Left lobe of liver (tissue), 2 donors: Measurements from ENCODE around the gene CEACAM21. TPM values are rescaled to one million over a fixed set of nuclear protein-coding genes. Genes with fewer than 3 reads are reported as not detected.
"Not testable (repeated sequence)": the region's sequence is repeated elsewhere in the genome, so short reads cannot be mapped to it uniquely, and the experiment has no call there.

Experiments
- ATAC-seq: fragments of 200-7000 bp; cut with Tn5 transposase; one replicate; pipeline ENCODE4 v1.9.1; 2020; ENCODE audit warnings: mild to moderate bottlenecking, moderate library complexity
- DNase-seq: peaks from one replicate; pipeline ENCODE4 v3.0.0-alpha.2; 2020; ENCODE audit warnings: low spot score
- total RNA-seq: library from RNA; stranded (reverse); gene quantifications from one replicate; pipeline ENCODE4 v1.2.1, GENCODE V29; 2021
- donor health status: DM: no; HTN: no; CAD: no; lungs with moderate emphysema.
- donor health status: DM: no; HTN: yes; CAD: no.

CEACAM21 gene
- total RNA-seq, 1 donor from 2014 or later, result 0.40 TPM

DNA sequence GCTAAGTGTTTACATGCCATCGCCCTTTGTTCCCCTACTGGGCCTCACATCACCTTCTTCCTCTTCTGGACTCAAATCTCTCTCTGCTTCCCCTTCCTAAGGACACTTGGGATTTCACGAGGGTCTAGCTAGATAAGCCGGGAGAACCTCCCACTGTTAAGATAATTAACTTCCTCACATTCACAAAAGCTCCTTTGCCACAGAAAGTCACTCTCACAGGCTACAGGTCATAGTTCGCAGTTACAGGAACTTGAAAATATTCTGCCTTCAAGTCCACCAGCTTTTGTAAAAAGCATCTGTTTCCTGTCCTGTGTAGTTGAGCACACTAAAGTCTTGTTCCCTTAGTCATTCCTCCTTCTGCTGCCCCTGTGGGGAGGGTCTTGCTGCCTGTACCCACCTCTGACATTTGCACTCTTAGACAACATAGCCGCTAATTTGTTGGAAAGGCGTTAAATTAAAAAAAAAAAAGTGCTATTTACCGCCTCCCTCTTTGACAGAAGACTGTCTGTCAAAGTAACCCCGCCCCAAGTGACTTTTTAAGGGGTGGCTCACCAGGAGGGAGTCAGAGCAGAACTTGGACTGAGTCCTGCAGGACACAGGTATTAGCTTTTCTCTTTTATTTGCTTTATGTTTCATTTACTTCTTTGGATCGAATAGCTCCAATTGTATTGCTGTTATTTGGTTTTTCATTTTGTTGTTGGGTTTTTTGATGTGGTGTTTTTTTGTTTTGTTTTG, 26.8 kb upstream of the CEACAM21 start:
- DNase-seq (no peak), ATAC-seq (peak; percentile 68)

- ATAC-seq, result no peak
- DNase-seq, result no peak
These were observed 26.1 kb upstream of the CEACAM21 start for GRCh38 chr19:41549884-41550283.

GRCh38 chr19:41551212-41551610, 24.8 kb upstream of the CEACAM21 start:
- no peak for ATAC-seq
- DNase-seq, result no peak

DNA sequence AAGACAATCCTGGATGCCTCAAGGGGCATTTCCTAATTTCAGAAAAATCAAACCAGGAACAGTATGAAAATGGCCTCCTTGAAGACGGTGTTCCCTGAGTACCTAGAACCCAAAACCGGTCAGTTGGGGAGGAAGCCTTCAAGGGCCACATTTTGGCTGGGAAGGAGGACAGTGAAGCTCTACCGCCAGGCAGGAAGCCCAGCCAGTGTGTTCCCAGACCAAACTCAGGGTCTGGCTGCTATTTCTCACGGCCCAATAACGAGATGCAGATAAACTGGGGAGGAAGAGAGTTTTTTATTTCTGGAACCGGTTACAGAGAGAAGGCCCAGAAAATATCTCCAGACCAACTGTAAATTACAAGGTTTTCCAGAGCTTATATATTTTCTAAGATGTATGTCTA, 24.3 kb upstream of the CEACAM21 start:
- no peak for DNase-seq
- ATAC-seq, result no peak

DNA sequence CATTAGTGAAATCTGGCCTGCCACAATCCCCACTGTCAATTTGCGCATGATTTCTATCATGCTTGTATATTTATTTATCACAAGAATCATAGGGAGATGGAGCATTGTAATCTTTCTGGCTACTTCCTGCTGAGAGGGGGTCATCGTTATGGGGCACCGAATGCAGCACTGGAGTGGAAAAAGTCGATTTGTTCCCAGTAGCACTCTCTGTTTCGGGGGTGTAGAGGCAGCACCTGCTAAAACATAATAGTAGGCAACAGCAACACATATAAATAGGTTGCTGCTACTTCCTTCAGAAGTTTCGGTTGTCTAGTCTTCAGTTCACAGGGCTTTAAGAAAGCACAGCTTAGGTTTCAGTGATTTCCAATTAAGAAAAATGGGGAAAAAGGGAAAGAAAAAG, 23.4 kb upstream of the CEACAM21 start:
- DNase-seq, result no peak
- ATAC-seq, result no peak

DNA sequence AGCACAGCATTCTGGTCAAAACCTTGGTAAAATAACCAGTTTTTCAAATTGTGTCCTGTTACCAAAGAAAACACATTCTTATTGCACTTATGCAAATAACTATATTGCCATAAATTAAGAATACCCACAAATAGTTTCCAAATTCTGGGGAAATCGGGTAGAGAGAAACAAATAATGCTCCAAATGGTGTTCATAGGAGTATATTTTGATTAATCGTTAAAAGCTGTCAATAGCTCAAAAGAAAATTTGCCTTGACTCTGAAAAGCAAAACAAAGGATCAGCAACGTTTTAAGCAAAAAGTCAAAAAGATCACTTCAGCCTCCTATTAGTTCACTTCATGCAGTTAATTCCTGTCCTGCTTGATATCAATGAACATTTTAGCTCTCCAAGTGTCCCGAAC, 22.2 kb upstream of the CEACAM21 start:
- DNase-seq (no peak), ATAC-seq (no peak)

- DNase-seq (no peak), ATAC-seq (no peak)
These were observed 21.1 kb upstream of the CEACAM21 start for GRCh38 chr19:41554907-41555306.

- no peak for DNase-seq
- no peak for ATAC-seq
These were observed 20.2 kb upstream of the CEACAM21 start for GRCh38 chr19:41555748-41556147.

DNA sequence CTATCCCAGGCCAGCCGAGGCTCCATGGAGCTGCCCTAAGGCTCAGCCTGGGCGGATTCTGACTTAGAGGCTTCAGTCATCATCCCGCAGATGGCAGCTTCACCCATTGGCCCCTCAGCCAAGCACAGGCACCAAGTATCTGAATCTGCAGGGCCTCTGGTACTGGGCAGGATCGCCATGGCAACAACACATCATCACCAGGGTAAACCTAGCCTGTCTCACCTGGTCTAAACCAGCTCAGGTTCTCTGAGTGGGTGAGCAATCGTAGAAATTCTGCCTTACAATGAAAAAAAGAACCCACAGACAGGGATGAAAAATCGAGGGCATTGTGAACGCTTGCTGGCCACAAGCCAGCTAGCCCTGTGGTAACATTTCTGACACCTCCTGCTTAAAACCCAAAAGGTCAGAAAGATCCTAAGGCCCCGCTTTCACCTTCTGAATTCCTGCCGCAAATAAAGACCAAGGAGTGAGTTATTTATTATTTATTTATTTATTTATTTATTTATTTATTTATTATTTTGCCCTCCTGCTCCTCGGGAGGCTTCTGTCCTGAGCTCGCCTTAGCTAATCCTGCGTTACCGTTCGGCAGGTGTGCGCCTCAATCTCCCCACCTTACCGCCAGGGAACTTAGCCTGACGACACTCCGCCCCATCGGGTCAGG, 12.0 kb upstream of the CEACAM21 start:
- ATAC-seq (no peak), DNase-seq (no peak)

DNA sequence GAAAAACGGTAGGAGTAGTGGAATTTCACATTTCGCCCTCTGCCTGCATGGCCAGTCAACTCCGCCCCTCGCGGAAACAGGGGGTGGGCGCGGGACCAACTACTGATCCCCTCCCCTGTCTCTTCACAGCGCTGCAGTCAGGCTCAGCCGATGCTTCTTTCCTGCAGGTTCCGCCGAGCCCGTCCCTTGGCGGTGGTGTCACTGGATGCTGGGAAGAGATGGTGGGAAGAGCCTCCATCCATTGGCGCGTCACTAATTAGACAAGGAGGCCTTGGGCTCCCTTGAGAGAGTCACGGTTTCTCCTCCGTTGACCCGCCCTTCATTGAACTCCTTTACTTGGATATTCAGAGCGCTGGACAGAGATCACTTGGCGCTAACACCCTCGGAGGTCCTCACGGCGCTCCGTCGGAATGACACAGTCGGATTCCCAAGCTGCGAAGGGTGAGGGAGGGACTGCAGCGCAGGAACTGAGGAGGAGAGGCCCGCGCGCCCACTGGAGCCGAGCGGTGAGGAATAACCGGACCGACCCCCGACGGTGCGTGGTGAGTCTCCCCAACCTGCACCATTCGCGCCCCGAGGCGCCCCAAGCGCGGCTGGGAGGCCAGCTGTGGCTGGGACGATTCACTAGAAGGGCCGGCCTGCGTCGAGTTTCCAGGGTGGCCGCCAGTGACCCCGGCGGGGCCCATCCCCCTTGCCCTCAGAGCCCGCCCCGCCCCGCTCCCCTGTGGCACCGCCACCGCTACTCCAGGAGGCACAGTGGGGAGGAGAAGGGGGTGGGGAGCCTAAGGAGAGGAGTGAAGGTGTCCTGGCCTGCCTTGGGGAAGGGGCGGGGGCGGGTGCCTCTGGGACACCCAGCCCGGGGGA, 11.2 kb upstream of the CEACAM21 start:
- DNase-seq, result no peak
- ATAC-seq, result peak; percentile 15

DNA sequence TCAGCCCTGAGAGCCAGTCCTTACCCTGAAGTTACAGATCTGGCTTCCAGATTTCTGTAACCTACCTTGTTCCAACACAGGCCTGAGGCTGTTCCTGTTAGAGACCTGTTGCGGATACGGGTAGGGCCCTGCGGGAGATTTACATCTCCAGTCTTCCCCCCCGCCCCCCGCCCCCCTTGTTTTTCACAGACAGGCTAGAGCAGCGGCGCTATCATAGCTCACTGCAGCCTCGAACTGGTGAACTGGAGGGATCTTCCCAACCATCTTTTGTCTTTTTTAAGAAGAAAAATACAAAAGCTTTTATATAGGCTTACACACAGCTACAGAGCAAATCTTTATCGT, 10.6 kb upstream of the CEACAM21 start:
- DNase-seq (no peak), ATAC-seq (no peak)

DNA sequence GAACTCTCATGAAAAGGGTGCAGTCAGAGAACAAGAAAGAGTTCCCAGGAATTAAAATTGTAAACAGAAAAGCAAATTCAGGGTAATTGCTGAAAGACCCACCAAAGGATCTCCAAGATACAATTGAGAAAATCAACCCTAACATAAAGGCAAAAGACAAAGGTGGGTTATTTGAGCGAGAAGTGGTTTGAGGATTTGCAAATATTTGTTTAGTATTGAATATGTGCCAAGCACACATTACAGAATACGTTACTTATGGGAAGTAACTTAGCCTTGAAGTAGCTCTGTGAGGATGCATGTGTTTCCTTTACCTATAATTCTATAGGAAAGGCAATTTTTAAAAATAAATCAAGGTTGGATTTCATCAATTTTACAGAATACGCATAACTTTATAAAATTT, 10.0 kb upstream of the CEACAM21 start:
- no peak for DNase-seq
- no peak for ATAC-seq

DNA sequence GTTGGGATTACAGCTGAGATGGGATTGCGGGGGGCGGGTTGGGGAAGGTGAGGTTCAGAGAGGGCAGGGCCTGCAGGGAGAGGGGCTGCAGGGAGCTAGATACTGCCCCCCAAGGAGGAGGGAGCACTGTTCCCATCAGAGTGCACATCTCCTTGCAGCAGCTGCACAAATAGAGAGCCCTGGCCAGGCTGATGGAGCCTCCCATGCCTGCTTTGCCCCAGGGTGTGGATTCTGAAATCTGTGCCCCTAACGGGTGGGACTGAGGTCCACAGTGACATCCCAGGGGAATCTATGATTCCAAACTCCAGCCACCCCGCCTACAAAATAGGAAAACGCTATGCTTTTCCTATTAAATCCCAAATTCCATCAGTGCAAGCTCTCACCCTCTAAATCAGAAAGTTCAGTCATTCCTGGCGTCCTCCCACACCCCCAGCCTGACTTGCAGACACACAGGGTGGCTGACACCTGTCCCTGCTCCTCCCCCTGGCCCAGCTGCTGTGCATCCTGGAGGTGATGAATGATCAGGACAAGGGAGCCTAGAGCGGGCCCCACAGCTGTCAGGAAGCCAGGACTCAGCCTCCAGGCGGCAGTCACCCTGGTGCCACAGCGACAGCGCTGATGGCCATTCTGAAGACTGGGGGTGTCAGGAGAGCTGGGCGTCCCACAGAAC, 6.3 kb upstream of the CEACAM21 start:
- DNase-seq, result no peak
- ATAC-seq, result no peak

- DNase-seq, result no peak
- ATAC-seq, result peak; percentile 14
These were observed 5.8 kb upstream of the CEACAM21 start for GRCh38 chr19:41570179-41570578.

- ATAC-seq (peak; percentile 98), DNase-seq (peak; percentile 69)
These were observed 5.3 kb upstream of the CEACAM21 start for GRCh38 chr19:41570639-41571112.

- ATAC-seq (no peak), DNase-seq (no peak)
These were observed 1.3 kb downstream of the CEACAM21 start for GRCh38 chr19:41577144-41577830.

DNA sequence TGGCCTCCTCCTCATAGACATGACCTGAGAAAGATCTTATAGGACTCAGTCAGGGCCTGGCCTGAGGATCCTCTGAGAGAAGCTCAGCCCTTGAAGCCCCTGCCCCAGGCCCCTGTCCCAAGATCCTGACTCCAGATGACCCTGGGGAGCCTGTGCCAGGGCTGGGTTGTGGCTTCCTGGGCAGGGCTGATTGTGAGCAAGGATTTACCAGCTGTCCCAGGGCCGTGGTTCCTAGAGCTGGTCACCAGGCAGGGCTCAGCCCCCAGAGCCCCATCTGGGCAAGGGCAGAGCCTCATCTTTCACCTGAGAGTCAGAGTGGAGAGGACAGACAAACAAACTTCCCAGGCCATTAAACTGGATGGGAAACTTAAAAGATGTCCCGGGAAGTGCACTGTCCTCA, 1.9 kb downstream of the CEACAM21 start:
- no peak for DNase-seq
- ATAC-seq, result no peak

DNA sequence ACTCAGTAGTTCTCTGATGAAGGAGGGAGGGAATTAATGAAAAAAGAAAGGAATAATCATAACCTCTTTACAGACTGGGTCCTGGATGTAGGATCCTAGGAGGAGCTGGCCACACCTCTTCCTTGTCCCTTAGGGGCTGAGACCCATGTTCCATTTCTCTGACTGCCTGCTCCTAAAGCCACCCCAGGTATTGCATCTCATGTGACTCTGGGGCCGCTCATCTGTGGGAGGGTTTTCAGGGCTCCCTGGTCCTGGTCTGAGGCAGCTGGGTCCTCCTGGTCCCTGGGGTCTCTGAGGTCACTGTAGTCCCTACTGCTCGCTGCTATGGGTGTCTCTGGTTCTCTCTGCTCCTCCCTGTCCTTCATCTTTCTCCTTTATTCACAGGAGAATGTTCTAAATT, 2.9 kb downstream of the CEACAM21 start:
- no peak for DNase-seq
- ATAC-seq, result no peak

- not testable (repeated sequence) for ATAC-seq, DNase-seq
These were observed 5.1 kb downstream of the CEACAM21 start for GRCh38 chr19:41581068-41581467.

DNA sequence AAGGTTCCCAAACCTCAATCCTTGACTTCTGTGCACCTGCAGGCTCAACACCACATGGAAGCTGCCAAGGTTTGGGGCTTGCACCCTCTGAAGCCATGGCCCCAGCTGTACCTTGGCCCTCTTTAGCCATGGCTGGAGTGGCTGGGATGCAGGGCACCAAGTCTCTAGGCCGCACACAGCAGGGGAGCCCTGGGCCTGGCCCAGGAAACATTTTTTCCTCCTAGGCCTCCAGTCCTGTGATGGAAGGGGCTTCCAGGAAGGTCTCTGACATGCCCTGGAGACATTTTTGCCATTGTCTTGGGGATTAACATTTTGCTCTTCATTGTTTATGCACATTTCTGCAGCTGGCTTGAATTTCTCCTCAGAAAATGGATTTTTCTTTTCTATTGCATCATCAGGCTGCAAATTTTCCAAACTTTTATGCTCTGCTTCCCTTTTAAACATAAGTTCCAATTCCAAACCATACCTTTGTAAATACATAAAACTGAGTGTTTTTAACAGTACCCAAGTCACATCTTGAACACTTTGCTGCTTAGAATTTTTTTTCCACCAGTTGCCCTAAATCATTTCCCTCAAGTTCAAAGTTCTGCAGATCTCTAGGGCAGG, 6.7 kb downstream of the CEACAM21 start:
- not testable (repeated sequence) for DNase-seq, ATAC-seq
